GM19099 (cell line): ENCODE results near the gene CALCOCO1.

Experiments used
- POLR2A ChIP-seq: IDR thresholded peaks from 3 replicates; pipeline ENCODE4 v1.6.1; 2011; ENCODE audit warnings: low read depth; ENCODE audit not compliant: insufficient read length; ENCODE audit errors: extremely low read depth

CALCOCO1 gene

GRCh38 chr12:53700567-53700966 is 26.7 kb downstream of the CALCOCO1 start:
- TF ChIP-seq POLR2A, result no peak

DNA sequence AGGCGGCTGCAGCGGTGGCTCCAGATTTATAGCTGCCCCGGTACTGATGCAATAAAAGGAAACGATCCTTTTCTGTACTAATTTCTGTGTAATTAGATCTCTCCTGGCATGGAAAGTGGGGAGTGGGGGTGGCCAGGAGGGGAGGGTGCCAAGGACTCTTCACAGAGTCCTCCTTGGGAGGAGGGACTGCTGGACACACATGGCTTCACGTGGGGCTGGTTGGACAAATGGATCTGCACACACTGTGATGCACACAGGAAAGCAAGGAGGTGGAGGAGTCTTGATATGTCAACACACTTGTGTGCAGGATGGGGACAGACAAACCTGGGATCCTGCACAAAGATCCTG is 27.6 kb downstream of the CALCOCO1 start:
- TF ChIP-seq POLR2A, result no peak

DNA sequence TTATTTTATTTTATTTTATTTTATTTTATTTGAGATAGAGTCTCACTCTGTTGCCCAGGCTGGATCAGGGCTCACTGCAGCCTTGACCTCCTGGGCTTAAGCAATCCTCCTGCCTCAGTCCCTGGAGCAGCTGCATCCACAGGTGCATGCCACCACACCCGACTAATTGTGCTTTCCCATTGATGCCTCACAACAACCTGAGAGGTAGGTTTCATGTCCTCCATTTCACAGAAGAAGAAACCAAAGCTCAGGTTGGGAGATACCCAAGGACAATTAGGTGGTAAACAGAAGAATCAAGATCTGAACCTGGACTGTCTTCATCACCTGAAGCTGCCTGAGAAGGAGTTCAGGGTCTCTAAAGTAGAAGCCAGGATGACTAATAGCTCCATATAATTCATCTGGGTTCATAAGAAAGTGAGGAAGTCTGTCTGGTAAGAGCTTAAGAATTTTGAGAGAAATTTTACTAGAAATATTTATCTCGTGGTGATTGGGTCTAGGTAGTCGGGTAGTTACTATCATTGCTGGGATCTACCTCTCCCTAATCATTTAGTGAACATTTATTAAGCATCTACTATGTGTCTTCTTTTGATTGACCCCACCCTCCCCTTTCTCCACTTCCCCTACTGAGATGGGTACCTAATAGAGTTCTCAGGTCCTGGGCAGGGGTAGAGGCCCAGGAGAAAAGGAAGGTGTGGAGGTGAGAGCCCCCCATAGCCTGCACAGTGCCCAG is 28.1 kb downstream of the CALCOCO1 start:
- TF ChIP-seq POLR2A, result no peak

DNA sequence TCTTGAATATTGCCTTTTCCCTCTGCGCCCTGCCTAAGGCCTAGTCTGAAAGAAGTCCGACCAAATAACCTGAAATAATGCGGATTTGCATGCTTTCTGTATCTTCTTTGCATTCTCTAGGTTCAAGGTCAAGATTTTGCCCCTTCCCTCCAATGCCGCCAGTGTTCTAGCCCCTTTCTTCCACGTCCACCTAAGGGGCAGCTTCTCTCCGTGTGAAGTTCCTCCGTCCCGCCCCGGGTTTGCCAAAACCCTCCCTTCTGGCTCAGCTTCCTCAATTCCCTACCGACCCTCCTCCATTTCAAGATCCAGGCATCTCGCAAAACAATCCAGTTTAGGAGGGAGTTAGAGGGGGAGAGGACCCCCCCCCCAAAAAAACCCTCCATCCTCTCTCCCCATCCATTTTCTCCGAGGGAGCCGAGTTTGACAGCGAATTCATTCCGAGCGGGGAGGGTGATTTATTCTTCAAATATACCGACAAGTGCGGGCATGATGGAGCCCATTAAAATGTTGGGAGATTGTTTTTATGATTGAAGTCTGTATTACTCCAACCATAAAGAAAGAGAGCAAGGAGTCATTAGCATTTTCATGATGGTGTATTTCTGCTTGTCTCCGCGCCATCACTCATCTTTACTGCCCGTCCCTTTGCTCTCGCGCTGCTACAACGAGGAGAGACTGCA is 30.5 kb downstream of the CALCOCO1 start:
- TF ChIP-seq POLR2A, result no peak

- TF ChIP-seq POLR2A, result no peak
These were observed 31.0 kb downstream of the CALCOCO1 start for GRCh38 chr12:53696285-53696654.

- no peak for TF ChIP-seq POLR2A
These were observed 31.8 kb downstream of the CALCOCO1 start for GRCh38 chr12:53695152-53696145.

- no peak for TF ChIP-seq POLR2A
These were observed 32.5 kb downstream of the CALCOCO1 start for GRCh38 chr12:53694756-53695151.

- no peak for TF ChIP-seq POLR2A
These were observed 39.1 kb downstream of the CALCOCO1 start for GRCh38 chr12:53688134-53688533.

GRCh38 chr12:53686436-53686835 is 40.8 kb downstream of the CALCOCO1 start:
- TF ChIP-seq POLR2A, result no peak

GRCh38 chr12:53684654-53685220 is 42.5 kb downstream of the CALCOCO1 start:
- no peak for TF ChIP-seq POLR2A

GRCh38 chr12:53683983-53684382 is 43.3 kb downstream of the CALCOCO1 start:
- no peak for TF ChIP-seq POLR2A

GRCh38 chr12:53683494-53683893 is 43.8 kb downstream of the CALCOCO1 start:
- no peak for TF ChIP-seq POLR2A

DNA sequence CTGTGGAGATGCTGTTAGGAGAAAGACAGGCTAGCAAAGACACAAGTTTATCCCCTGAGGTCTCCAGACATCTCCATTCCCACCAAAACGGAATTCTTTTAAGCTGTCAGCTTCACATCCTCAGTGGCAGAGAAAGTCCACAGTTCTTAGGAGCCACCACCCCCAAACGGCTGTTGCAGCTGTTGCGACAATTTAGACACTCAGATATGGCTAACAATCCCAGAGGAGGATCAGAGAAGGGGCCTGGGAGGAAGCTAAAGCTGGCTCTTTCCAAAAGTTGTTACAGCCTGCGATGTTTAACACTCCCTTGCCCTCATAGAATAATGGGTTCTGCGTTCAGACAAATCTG is 49.5 kb downstream of the CALCOCO1 start:
- no peak for TF ChIP-seq POLR2A

DNA sequence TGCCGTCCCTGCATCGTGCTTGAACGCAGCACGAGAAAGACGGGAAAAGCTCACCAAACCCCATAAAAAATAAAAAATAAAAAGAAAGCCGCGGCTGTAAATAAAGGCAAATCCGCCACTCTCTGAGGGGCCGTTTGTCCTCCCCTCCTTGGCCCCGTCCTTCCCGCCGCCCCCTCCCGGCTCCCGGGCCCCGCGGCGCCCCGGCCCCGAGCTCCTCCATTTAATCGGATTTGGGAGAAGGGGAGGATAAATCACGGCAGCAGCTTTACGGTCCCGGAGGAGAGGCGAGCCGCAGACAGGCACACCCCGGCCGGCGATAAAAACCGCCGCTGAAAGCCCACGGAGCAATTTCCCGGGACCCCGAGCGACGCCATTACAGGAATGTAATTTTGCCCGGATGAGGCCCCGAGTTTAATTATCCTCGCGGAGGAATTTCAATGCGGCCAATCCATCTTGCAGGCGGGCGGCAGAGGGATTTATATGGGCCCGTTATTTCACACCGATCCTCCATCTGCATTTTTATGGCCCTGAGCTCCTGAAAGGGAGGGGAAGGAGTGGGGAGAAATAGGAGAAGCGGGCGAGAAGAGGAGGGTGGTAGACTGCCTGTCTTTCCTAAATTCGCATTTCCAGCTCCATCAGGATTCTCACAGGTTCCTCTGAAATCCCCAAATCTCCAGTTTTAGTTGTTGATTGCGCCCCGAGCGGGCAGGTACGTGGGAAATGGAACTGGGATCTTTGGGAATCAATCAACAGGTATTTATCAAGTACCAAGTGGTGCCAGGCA is 50.0 kb downstream of the CALCOCO1 start:
- no peak for TF ChIP-seq POLR2A

DNA sequence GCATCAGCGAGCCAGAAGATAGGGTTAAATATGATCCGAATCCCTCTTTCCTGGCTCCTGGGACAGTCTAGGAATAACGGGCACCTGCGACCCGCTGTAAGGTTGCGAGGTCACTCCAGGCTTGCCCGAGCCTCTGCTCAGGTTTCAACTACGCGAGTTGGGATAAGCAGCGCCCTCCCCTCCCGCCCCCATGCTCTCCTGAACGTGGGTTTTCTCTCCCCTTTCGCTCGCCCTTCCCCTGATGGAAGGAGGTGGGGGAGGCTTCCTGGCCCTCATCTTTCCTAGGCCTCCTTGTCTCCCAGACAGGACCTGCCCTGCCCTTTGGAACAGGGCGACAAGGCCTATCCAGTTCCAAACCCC is 50.6 kb downstream of the CALCOCO1 start:
- TF ChIP-seq POLR2A, result no peak
